Liver (tissue), 9 donors: Measurements from ENCODE around the gene RAB11FIP5. TPM values are rescaled to one million over a fixed set of nuclear protein-coding genes. Genes with fewer than 3 reads are reported as not detected.
A peak's percentile ranks its signal among the peaks of the same experiment; 100 is the strongest.

Experiments used
- DNase-seq: peaks from one replicate; pipeline ENCODE4 v3.0.0-alpha.2; 2017; ENCODE audit warnings: low spot score
- H3K27ac ChIP-seq, 2 donors: one replicate each; pipeline ENCODE4 v1.7.0; 2013; ENCODE audit warnings: inconsistent platforms in 2 of 2, low read length in 2 of 2, control low read depth in 1 of 2, low read depth in 1 of 2, mild to moderate bottlenecking in 1 of 2
- H3K27me3 ChIP-seq, 4 donors: one replicate each; pipeline versions ENCODE4 v1.6.1 to v1.7.0; 2013; ENCODE audit warnings: low read length in 3 of 4, inconsistent platforms in 1 of 4, mild to moderate bottlenecking in 1 of 4, moderate library complexity in 1 of 4; ENCODE audit not compliant: control insufficient read depth in 4 of 4, insufficient read depth in 4 of 4
- H3K36me3 ChIP-seq, 4 donors: one replicate each; pipeline versions ENCODE4 v1.6.1 to v1.7.0; 2013; ENCODE audit warnings: low read length in 3 of 4, mild to moderate bottlenecking in 3 of 4, low read depth in 1 of 4, moderate library complexity in 1 of 4; ENCODE audit not compliant: control insufficient read depth in 4 of 4, insufficient read depth in 3 of 4
- H3K4me1 ChIP-seq, 4 donors: one replicate each; pipeline versions ENCODE4 v1.6.1 to v1.7.0; 2013; ENCODE audit warnings: low read length in 3 of 4, mild to moderate bottlenecking in 3 of 4, moderate library complexity in 1 of 4; ENCODE audit not compliant: control insufficient read depth in 4 of 4, insufficient read depth in 4 of 4
- H3K4me3 ChIP-seq, 3 donors: one replicate each; pipeline versions ENCODE4 v1.6.1 to v1.7.0; 2013; ENCODE audit warnings: low read length in 3 of 3, control low read depth in 1 of 3, low read depth in 1 of 3, mild to moderate bottlenecking in 1 of 3
- H3K9ac ChIP-seq, 2 donors: one replicate each; pipeline ENCODE4 v1.7.0; 2013; ENCODE audit warnings: low read length in 2 of 2, mild to moderate bottlenecking in 2 of 2, moderate library complexity in 2 of 2, control low read depth in 1 of 2, low read depth in 1 of 2
- H3K9me3 ChIP-seq, 4 donors: one replicate each; pipeline versions ENCODE4 v1.6.1 to v1.7.0; 2013; ENCODE audit warnings: low read length in 3 of 4; ENCODE audit not compliant: control insufficient read depth in 4 of 4
- CTCF ChIP-seq: fragments of 150-350 bp; IDR thresholded peaks from 2 replicates; pipeline ENCODE4 v1.5.1; 2017; ENCODE audit warnings: improper control_type of control experiment, low read depth, low read length; ENCODE audit not compliant: missing input control
- EGR1 ChIP-seq, 2 donors: IDR thresholded peaks; 2 replicates each; pipeline ENCODE4 v1.6.1; 2016 to 2018; ENCODE audit warnings: antibody characterized with exemption in 2 of 2, low read depth in 2 of 2
- FOXA1 ChIP-seq: IDR thresholded peaks from 2 replicates; pipeline ENCODE4 v1.6.1; 2016; ENCODE audit warnings: antibody characterized with exemption
- FOXA2 ChIP-seq: IDR thresholded peaks from 2 replicates; pipeline ENCODE4 v1.6.1; 2016; ENCODE audit warnings: antibody characterized with exemption
- GABPA ChIP-seq, 2 donors: IDR thresholded peaks in 1 of 2; conservative IDR thresholded peaks in 1 of 2; 2 replicates each; pipeline ENCODE4 v1.6.1; 2016; ENCODE audit warnings: antibody characterized with exemption in 2 of 2, mild to moderate bottlenecking in 1 of 2, moderate library complexity in 1 of 2
- HNF4A ChIP-seq, 2 donors: conservative IDR thresholded peaks; 2 replicates each; pipeline ENCODE4 v1.6.1; 2016; ENCODE audit warnings: antibody characterized with exemption in 2 of 2, mild to moderate bottlenecking in 2 of 2
- HNF4G ChIP-seq: IDR thresholded peaks from 2 replicates; pipeline ENCODE4 v1.6.1; 2016; ENCODE audit warnings: antibody characterized with exemption
- MAX ChIP-seq: IDR thresholded peaks from 2 replicates; pipeline ENCODE4 v1.6.1; 2016; ENCODE audit warnings: antibody characterized with exemption
- NR2F2 ChIP-seq: IDR thresholded peaks from 2 replicates; pipeline ENCODE4 v1.6.1; 2016; ENCODE audit warnings: antibody characterized with exemption
- RAD21 ChIP-seq, 2 donors: IDR thresholded peaks; 2 replicates each; pipeline ENCODE4 v1.6.1; 2016; ENCODE audit warnings: antibody characterized with exemption in 2 of 2, mild to moderate bottlenecking in 2 of 2
- REST ChIP-seq: IDR thresholded peaks from 2 replicates; pipeline ENCODE4 v1.6.1; 2016; ENCODE audit warnings: antibody characterized with exemption, mild to moderate bottlenecking
- RXRA ChIP-seq, 2 donors: IDR thresholded peaks; 2 replicates each; pipeline ENCODE4 v1.6.1; 2017 to 2018; ENCODE audit warnings: antibody characterized with exemption in 2 of 2, mild to moderate bottlenecking in 1 of 2
- ZBTB33 ChIP-seq: IDR thresholded peaks from 2 replicates; pipeline ENCODE4 v1.6.1; 2016; ENCODE audit warnings: antibody characterized with exemption
- WGBS: extraction: QIAGEN DNeasy Blood & Tissue Kit; methylation state at CpG from one replicate; pipeline ENCODE4 v1.1.7; 2013; 5-methylcytosine and 5-hydroxymethylcytosine counted together
- polyA plus RNA-seq, 2 donors: library from polyadenylated mRNA; stranded (reverse) in 1 of 2; unstranded in 1 of 2; fragments of 200-250 nt in 1 of 2; fragments of >200 nt in 1 of 2; fragmentation: Nextera tagmentation in 1 of 2; extraction: Ambion mirVana in 1 of 2; gene quantifications; one replicate each; pipeline versions ENCODE4 v1.2.1 to v1.2.3, GENCODE V29; 2013 to 2015
- total RNA-seq, 2 donors: library from RNA; depleted of rRNA; stranded (reverse); fragments of >200 nt; gene quantifications; one replicate each; pipeline ENCODE4 v1.2.3, GENCODE V29; 2014
- donor health status: healthy.
- donor health status: healthy.
- donor health status: healthy.
- donor health status: healthy.
- donor health status: healthy.

Gene RAB11FIP5
- total and polyA plus RNA-seq, 4 donors, result 2.8 to 8.1 (median 5.4) TPM

- peaks cover 0 to 5% (median 3%) of the 10 kb centered on the region in 4 donors for H3K36me3 ChIP-seq
- H3K27me3 ChIP-seq, result no peaks in the 10 kb centered on the region
- peak overlapping the region; percentile 33 to 38 for H3K27ac ChIP-seq
- 85% methylated on average over 12 of the region's 12 CpGs for WGBS
- no peak overlapping the region for H3K4me3 ChIP-seq
- no peaks in the 10 kb centered on the region for H3K9me3 ChIP-seq
- no peak overlapping the region for H3K9ac ChIP-seq
- DNase-seq, result no peak
- H3K4me1 ChIP-seq, result peaks cover 2 to 20% (median 17%) of the 10 kb centered on the region in 4 donors
- peak in 1 of 2 donors; percentile 4 for TF ChIP-seq RAD21 (IDR thresholded peaks at IDR 0.05)
- no peak for TF ChIP-seq REST
- TF ChIP-seq RXRA (IDR thresholded peaks at IDR 0.05), result no peak
- TF ChIP-seq MAX, result no peak
- TF ChIP-seq NR2F2, result no peak
- TF ChIP-seq ZBTB33, result no peak
- no peak for TF ChIP-seq EGR1 (IDR thresholded peaks at IDR 0.05; ENCODE audit: low read depth in 2 of 2)
- no peak for TF ChIP-seq HNF4G
- TF ChIP-seq FOXA1, result no peak
- TF ChIP-seq HNF4A (conservative IDR thresholded peaks at IDR 0.05), result peak; percentile 37 to 47
Observed at GRCh38 chr2:73043929-73044832, 68.6 kb downstream of the RAB11FIP5 start.

GRCh38 chr2:73043276-73043675, 69.5 kb downstream of the RAB11FIP5 start:
- H3K27ac ChIP-seq, result peak overlapping the region in 1 of 2 donors; percentile 18
- H3K9ac ChIP-seq, result no peak overlapping the region
- no peak for TF ChIP-seq REST
- TF ChIP-seq MAX, result no peak
- no peak for TF ChIP-seq EGR1 (IDR thresholded peaks at IDR 0.05; ENCODE audit: low read depth in 2 of 2)
- TF ChIP-seq GABPA (IDR thresholded peaks at IDR 0.05 in 1 of 2, conservative IDR thresholded peaks at IDR 0.05 in 1 of 2), result no peak
- no peak for TF ChIP-seq CTCF
- TF ChIP-seq FOXA2, result no peak
- no peak for TF ChIP-seq HNF4A (conservative IDR thresholded peaks at IDR 0.05)
- peaks cover 2 to 20% (median 17%) of the 10 kb centered on the region in 4 donors for H3K4me1 ChIP-seq
- H3K36me3 ChIP-seq, result peaks cover 2 to 5% (median 3%) of the 10 kb centered on the region in 4 donors
- no peak for DNase-seq
- 78% methylated on average over 5 of the region's 5 CpGs for WGBS
- no peaks in the 10 kb centered on the region for H3K9me3 ChIP-seq
- H3K4me3 ChIP-seq, result no peak overlapping the region
- H3K27me3 ChIP-seq, result no peaks in the 10 kb centered on the region
